Activated naive CD4-positive, alpha-beta T cell treated with anti-CD3 and anti-CD28 coated beads, Interleukin-2, amount 50 U/mL, for 24 hours (primary cell): ENCODE measurements around the gene C1QL1.

Source experiments
- H3K27ac Mint-ChIP-seq: one replicate; pipeline ENCODE4 v1.8.0; 2021; ENCODE audit warnings: mild to moderate bottlenecking, mixed read lengths
- H3K27me3 Mint-ChIP-seq: one replicate; pipeline ENCODE4 v1.8.0; 2021; ENCODE audit warnings: mixed read lengths
- H3K36me3 Mint-ChIP-seq: one replicate; pipeline ENCODE4 v1.8.0; 2021; ENCODE audit warnings: mixed read lengths
- H3K4me1 Mint-ChIP-seq: one replicate; pipeline ENCODE4 v1.8.0; 2021; ENCODE audit warnings: mixed read lengths
- H3K4me3 Mint-ChIP-seq: one replicate; pipeline ENCODE4 v1.8.0; 2021; ENCODE audit warnings: mild to moderate bottlenecking, mixed read lengths
- H3K9me3 Mint-ChIP-seq: one replicate; pipeline ENCODE4 v1.8.0; 2021; ENCODE audit warnings: mixed read lengths

Gene C1QL1

DNA sequence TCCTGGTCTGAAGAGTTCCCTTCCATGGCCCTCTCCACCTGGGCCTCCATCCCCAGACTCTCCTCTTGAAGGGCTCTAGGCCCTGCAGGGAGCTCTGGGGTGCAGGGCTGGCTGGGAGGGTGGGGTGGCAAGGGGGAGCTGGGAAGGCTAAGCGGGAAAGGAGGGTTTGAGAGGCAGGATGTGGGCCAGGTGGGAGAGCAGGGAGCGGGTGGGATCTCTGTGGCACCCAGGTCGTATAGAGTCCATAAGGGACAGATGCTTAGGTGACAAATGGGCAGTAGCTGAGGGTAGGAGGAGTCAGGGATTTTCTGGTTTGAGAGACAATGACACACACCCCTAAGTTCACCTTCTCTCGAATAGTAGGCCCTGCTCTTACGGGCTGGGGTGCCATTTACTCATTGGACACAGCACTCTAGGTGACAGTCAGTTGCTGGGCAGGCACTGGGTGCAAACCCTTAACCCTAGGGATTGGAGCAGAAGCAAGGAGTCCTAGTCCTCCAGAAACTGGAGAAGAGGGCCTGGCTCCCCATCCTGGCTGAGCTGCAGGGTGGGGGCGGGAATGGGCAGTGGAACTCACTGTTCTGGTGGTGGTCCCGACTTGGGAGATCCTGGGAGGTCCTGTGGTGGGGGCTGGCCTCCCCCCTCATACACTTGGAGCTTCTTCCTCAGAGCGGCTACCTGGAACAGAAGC, 35.9 kb downstream of the C1QL1 start:
- H3K9me3 Mint-ChIP-seq = no peaks in the 10 kb centered on the region
- H3K4me1 Mint-ChIP-seq = no peaks in the 10 kb centered on the region
- H3K27ac Mint-ChIP-seq = no peak overlapping the region
- no peak overlapping the region for H3K4me3 Mint-ChIP-seq
- H3K36me3 Mint-ChIP-seq = no peaks in the 10 kb centered on the region
- H3K27me3 Mint-ChIP-seq = no peaks in the 10 kb centered on the region

DNA sequence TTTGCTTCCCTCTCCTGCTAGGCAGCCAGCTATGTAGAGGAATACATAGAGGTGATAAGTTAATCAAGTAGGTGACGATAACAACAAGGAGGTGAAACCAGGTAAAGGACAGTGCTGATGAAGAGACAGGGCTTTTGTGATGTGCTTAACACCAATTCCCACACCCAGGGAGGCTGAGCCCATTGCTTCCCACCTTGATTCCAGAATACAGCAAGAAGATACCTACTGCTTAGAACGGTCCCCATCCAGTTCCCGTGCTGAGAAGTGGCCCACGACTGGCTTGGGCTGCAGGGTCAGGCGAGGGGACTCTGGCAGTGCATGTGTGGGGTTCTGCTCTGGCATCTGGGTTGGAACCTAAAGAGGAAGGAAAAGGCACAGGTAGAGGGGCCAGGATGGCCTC, 36.7 kb downstream of the C1QL1 start:
- H3K4me3 Mint-ChIP-seq = no peak overlapping the region
- no peaks in the 10 kb centered on the region for H3K27me3 Mint-ChIP-seq
- no peak overlapping the region for H3K27ac Mint-ChIP-seq
- no peaks in the 10 kb centered on the region for H3K9me3 Mint-ChIP-seq
- H3K36me3 Mint-ChIP-seq = no peaks in the 10 kb centered on the region
- no peaks in the 10 kb centered on the region for H3K4me1 Mint-ChIP-seq

DNA sequence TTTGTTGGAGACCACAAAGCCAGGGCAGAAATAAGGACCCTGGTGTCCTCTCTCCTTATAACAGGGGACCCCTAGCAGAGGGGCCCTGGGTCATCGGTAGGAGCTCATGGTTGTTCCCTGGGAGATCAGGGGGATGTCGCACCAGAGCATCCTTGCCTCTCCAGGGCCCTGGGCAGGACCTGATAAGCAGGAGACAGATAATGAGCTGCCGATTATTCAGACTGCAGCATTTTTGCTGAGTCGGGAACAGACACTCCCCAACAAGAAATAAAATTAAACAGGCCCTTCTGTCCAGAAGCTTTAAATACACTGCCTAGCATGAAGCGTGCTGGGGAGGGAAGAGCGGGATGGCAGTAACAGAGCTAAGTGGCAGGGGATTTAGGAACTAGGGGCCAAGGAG, 37.4 kb downstream of the C1QL1 start:
- H3K4me1 Mint-ChIP-seq = no peaks in the 10 kb centered on the region
- no peaks in the 10 kb centered on the region for H3K27me3 Mint-ChIP-seq
- H3K4me3 Mint-ChIP-seq = no peak overlapping the region
- H3K9me3 Mint-ChIP-seq = no peaks in the 10 kb centered on the region
- no peak overlapping the region for H3K27ac Mint-ChIP-seq
- H3K36me3 Mint-ChIP-seq = no peaks in the 10 kb centered on the region

DNA sequence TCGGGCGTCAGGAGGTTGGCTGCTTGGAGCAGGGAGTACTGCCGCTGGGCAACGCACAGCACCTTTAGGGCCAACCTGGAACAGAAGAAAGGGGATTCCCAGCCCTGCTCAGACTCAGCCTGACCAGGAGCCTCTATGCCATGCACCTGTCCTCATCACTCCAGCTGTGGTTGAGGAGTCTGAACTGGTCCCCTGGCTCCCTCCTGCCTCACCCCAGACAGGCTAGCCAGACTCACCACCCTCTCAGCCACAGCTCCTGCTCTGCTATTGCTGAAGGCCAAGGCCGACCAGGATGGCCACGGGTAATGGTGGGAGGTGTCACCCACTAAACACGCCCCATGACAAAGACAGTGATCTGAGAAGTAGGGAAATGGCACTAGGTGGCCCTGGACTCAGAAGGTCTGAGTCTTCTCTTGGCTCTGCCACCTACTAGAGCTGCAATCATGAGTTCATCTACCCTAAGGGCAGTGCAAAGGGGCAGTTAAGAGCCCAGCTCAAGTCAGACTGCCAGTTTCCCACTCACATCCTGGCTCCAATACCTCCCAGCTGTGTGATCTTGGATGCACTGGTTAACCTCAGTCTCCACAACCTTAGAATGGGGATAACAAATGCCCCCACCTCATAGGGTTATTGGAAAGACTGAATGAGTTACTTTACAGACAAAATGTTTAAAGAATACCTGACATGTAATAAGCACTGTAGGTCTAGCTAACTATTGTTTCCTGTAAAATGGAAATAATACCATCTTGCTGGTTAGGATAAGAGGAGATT, 39.0 kb downstream of the C1QL1 start:
- H3K27me3 Mint-ChIP-seq = no peaks in the 10 kb centered on the region
- no peaks in the 10 kb centered on the region for H3K36me3 Mint-ChIP-seq
- H3K9me3 Mint-ChIP-seq = no peaks in the 10 kb centered on the region
- H3K4me1 Mint-ChIP-seq = no peaks in the 10 kb centered on the region
- no peak overlapping the region for H3K4me3 Mint-ChIP-seq
- no peak overlapping the region for H3K27ac Mint-ChIP-seq

DNA sequence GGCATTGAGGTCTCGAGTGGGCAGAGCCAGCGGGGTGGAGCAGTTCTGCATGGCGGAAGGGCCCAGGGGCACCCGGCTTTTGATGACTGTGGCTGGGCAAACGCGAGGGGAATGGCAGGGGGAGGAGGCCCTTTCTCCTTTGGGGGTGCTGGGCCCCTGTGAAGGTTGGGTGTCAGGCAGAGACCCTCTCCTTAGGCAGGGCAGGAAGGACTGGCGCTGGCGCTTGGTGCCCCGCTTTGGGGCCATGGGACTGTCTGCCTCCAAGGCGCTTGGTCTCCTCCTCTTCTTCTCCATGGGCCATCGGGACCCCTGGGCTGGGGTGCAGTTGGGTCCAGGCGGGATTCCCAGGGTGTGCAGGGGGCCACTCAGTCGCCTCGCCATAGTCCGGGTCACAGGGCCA, 40.0 kb downstream of the C1QL1 start:
- Mint-ChIP-seq H3K27ac (peak overlapping the region; percentile 55), H3K9me3 (no peaks in the 10 kb centered on the region), H3K4me3 (no peak overlapping the region), H3K27me3 (no peaks in the 10 kb centered on the region), H3K36me3 (no peaks in the 10 kb centered on the region), H3K4me1 (no peaks in the 10 kb centered on the region)

DNA sequence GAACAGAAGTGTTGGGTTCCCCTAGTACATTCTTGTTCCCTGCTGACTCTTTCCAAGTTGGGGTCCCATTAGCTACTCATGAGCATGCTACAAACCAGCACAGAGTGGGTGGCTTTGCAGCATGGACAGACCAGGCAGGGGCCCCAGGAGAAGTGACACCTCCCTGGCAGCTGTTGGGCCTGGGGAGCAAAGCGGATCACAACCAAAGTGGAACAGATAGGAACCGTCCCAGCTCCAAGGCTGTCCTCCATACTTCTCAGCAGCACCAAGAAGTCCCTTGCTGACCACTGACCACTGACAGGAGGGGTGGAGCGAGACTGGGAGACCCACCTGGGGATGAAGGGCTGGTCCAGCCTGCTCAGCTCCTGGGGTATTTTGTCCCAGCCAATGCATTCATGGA, 40.4 kb downstream of the C1QL1 start:
- Mint-ChIP-seq H3K9me3 (no peaks in the 10 kb centered on the region), H3K4me1 (no peaks in the 10 kb centered on the region), H3K27me3 (no peaks in the 10 kb centered on the region), H3K27ac (no peak overlapping the region), H3K36me3 (no peaks in the 10 kb centered on the region), H3K4me3 (no peak overlapping the region)

DNA sequence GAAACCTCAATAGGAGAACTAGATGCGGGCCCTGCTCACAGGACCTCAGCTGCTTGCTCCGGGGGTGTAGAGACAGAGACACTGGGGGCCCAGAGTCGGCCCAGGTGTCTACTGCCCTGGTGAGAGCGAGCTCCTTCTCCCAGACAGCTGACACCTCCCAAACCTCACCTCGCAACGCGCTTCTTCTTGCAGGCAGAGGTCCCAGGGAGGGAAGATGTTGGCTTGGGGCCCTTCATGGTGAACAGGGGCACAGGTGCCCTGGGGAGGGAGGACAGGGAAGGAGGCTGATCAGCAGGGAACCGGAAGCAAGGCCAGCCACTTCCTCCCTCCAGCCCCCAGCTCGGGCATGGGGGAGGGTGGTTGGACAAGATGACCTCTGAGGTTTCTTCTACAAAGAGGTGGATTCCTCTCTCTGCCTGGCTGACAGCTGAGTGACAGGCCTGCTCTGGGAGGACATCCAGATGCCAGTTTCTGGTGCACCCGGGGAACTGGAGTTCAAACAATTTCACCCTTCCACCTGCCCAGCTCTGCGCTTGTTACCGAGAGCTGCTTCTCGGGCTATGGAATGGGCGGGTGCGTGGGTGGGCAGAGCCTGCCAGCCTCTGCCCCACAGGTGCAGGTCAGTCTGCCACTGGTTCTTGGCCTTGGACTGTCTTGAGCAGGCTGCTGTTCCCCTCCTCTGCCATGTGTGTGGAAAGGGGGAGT, 41.1 kb downstream of the C1QL1 start:
- Mint-ChIP-seq H3K36me3 (no peaks in the 10 kb centered on the region), H3K4me3 (no peak overlapping the region), H3K27me3 (no peaks in the 10 kb centered on the region), H3K4me1 (no peaks in the 10 kb centered on the region), H3K9me3 (no peaks in the 10 kb centered on the region), H3K27ac (no peak overlapping the region)

DNA sequence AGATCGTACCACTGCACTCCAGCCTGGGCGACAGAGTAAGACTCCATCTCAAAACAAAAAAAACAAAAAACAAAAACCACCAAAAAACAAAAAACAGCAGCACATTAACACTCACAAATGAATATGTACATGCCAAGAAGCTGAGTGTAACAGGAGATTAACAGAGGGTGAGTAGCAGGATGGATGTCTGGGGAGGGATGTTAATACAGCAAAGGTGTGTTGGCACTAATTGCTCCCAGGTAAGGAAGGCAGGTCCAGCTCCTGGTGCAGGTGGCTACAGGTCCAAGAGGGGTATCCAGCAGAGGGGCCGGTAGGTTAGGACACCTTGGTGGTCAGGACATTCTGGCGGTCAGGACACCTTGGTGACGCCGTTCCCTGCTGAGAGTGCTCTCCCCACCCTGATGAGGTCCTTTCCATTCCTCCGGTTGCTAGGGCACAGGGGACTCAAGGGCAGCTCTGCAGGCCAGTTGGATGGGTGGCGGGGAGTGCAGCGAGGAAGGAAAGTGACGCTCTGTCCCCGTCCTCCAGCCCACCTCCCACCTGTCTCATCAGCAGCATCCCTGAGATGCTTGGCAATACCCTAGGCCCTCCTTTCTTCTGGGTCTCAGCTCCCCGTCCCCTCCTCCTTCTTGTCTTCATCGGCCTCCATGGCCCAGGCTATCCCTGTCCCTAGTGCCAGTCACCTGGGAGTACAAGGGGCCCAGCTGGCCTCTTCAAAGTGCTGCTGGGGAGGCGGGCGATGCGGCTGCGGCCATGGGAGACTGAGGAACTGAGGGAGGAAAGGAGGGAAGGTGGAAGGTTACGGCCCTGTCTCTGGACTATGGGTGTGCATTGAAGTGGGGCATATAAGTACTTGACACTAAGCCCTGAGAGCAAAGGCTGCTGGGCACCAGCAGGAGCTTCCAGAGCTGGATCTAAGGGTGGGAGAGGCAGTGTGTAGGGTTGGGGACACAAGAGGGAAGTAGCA, 42.1 kb downstream of the C1QL1 start:
- Mint-ChIP-seq H3K9me3 (no peaks in the 10 kb centered on the region), H3K27me3 (no peaks in the 10 kb centered on the region), H3K36me3 (no peaks in the 10 kb centered on the region), H3K4me1 (no peaks in the 10 kb centered on the region), H3K4me3 (no peak overlapping the region), H3K27ac (no peak overlapping the region)

DNA sequence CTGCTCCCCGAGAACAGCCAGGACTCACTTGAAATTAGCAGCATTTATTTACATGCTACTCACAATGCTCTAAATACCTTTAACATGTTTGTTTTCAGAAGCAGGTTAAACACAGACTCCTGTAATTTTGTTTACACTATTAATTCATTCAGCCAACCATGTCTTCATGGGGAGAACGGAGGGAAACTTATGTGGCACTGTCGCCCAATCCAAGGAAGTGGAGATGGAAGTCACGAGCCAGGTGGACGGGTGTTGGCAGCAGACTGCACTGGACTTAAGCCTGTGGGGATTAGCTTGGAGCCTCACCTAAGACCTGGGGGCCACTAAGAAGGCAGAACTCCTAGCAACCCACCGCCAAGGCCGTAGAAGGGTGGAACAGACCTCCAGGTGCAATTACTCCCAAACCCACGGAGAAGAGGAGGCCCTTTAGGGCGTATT, 44.0 kb downstream of the C1QL1 start:
- Mint-ChIP-seq H3K4me1 (no peaks in the 10 kb centered on the region), H3K27ac (no peak overlapping the region), H3K36me3 (no peaks in the 10 kb centered on the region), H3K4me3 (no peak overlapping the region), H3K27me3 (peaks cover 2% of the 10 kb centered on the region), H3K9me3 (no peaks in the 10 kb centered on the region)

DNA sequence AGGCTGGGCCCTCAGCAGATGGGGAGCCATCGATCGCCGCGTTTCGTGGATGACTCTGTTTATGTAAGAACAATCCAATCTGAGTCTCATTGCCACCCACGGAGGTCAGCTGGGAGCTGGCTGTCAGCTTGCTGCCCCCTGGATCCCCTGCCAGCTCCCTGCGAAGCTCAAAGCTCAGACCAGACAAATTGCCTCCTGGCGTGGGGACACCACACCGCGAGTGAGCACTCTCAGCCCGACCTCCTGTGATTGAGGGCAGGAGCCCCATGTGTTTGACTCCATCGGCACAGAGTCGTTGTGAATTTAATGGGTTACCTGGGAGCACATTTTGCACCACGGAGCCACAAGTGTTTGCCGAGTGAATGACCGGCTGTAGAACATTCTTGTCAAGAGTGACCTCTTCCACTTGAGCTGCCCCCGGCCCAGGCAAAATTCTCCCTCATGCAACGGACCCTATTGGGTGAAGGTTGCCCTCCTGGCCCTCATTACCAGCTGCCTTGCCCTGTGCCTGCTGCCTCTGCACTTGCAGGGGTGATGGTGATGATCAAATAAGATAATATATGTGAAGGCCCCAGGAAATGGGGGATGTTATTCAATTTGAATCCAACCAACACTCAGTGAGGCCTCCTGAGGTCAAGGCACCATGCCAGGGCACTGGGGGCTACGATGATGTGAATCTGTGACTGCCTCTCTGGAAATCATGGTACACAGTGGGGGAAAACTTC, 45.2 kb downstream of the C1QL1 start:
- Mint-ChIP-seq H3K27ac (no peak overlapping the region), H3K9me3 (no peaks in the 10 kb centered on the region), H3K27me3 (peaks cover 2% of the 10 kb centered on the region), H3K4me1 (no peaks in the 10 kb centered on the region), H3K36me3 (no peaks in the 10 kb centered on the region), H3K4me3 (no peak overlapping the region)

DNA sequence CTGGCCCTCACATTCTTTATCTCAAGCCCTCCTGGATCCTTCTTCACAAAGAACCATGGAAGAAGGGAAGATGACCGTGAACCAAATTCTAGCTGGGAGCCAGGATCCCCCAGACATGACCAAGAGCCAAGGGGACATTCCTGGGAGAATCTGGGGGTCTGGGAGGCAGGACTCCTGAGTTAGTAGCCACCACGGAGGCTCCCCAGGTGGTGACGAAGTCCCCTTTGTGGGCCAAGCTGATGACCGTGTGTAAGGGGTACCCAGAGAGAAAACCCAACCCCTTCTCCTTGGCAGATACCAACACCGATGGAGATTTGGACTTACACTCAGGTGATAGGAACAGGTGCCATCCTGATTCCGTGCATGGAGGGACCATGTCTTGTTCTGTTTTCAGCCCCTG, 46.0 kb downstream of the C1QL1 start:
- Mint-ChIP-seq H3K4me3 (no peak overlapping the region), H3K27me3 (peaks cover 2% of the 10 kb centered on the region), H3K36me3 (no peaks in the 10 kb centered on the region), H3K9me3 (no peaks in the 10 kb centered on the region), H3K27ac (no peak overlapping the region), H3K4me1 (no peaks in the 10 kb centered on the region)

DNA sequence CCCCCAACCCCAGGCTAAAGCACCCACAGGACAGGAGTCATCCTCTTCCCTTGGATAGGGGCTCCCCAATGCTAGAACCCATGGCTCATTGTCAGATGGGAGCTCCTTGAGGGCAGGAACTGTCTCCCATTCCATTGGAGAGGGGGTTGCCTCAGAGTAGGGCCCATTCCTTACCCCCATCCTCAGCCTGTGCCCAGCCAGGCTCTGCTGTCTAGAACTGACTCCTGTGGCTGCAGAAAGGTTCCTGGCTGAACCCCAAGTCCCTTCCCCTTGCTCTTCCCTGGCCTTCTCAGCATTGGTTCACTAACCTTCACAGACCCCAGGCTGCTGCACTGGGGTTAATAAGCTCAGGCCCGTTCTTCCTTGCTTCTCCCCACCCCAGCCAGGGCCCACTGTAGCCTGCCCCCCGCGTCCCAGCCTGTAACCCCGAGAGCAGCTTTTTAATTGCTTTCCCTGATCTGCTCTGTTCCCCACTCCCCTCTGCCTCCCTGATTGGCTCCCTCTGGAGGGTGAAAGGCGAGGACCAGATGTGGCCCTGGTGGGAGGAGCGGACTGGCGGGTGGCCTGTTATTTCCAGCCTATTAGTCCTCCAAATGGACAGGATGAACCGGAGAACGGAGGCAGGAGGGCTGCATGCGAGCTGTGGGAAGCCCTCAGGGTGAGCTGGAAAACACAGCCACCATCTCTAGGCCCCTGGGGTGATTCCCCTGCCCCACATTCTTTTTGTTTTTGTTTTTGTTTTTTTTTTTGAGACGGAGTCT, 46.8 kb downstream of the C1QL1 start:
- Mint-ChIP-seq H3K27me3 (peaks cover 2% of the 10 kb centered on the region), H3K9me3 (no peaks in the 10 kb centered on the region), H3K4me3 (no peak overlapping the region), H3K36me3 (no peaks in the 10 kb centered on the region), H3K4me1 (no peaks in the 10 kb centered on the region), H3K27ac (no peak overlapping the region)

DNA sequence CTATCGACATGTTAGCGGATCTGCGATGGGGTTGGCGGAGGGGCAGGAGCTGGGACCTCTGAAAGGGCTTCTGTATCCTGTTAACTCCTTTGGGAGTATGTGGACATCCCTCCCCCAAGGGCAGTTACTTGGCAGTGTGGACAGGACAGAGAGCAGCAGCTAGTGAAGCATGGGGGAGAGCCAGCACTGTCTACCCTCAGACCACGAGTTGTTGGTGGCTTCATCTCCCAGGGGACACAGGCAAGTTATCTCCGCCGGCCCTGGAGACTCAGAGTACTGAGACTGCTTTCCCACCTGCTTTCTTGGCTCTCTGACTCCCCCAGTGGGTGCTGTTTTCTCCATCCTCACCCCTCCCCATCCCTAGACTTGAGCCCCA, 47.5 kb downstream of the C1QL1 start:
- H3K9me3 Mint-ChIP-seq = no peaks in the 10 kb centered on the region
- H3K4me1 Mint-ChIP-seq = no peaks in the 10 kb centered on the region
- no peak overlapping the region for H3K4me3 Mint-ChIP-seq
- H3K36me3 Mint-ChIP-seq = no peaks in the 10 kb centered on the region
- peaks cover 2% of the 10 kb centered on the region for H3K27me3 Mint-ChIP-seq
- H3K27ac Mint-ChIP-seq = no peak overlapping the region

DNA sequence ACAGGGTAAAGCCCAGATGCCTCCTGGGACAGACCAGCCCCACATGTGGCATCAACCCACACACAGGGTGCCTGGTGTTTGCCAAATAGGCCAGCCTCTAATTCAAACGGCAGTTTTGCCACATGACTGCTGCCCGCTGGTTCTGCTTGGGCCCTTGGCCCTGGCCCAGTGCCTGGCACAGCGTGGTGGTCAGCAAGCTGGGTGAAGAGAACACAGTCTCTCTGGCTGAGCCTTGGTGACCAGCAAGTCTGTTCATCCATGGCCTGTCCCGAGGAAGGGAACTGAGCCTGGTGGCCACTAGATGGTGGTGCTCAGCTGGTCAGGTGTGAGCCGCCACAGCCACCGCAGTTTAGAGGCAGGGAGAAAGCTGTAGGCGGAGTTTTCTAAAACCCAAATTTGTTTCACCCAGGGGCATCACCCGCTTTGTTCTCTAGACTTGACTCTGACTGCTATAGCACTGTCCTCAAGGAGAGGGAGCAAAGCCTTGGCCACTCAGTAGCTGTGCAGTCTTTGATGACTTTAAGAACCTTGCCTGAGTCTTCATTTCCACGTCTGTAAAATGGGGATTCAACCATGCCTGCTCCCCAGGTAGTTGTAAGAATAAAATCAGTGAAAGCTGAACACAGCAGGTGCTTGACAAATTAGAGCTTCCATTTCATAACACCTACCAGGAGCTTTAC, 48.1 kb downstream of the C1QL1 start:
- Mint-ChIP-seq H3K4me3 (no peak overlapping the region), H3K27ac (no peak overlapping the region), H3K36me3 (no peaks in the 10 kb centered on the region), H3K4me1 (no peaks in the 10 kb centered on the region), H3K27me3 (peaks cover 2% of the 10 kb centered on the region), H3K9me3 (no peaks in the 10 kb centered on the region)
